ENCODE data around the gene CCSER1.

DNA sequence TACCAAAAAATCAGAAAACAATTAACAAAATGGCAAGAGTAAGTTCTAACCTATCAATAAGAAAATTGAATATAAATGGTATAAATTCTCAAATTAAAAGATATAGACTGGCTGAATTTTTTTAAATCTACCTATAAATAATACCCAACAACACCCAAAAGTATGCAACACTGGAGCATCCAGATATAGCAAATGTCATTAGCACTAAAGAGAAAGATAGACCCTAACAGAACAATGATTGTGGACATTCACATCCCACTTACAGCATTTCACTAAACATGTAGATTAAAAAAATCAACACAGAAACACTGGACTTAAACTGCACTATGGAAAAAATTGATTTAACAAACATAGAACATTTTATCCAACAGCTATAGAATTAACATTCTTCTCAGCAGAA lies 1503.6 kb downstream of the CCSER1 start:
- TF ChIP-seq CTCF (IDR thresholded peaks at IDR 0.05; ENCODE audit: borderline replicate concordance, extremely low read depth, low read length, poor library complexity, severe bottlenecking) (no peak), EZH2 (IDR thresholded peaks at IDR 0.05; ENCODE audit: borderline replicate concordance, low read depth, low read length, severe bottlenecking) (no peak)
